Right atrium auricular region (tissue), 2 donors: ENCODE results near the gene ZDHHC5. TPM values are rescaled to one million over a fixed set of nuclear protein-coding genes. Genes with fewer than 3 reads are reported as not detected.
"Not testable (repeated sequence)": the region's sequence is repeated elsewhere in the genome, so short reads cannot be mapped to it uniquely, and the experiment has no call there.

Experiments used
- DNase-seq: peaks from one replicate; pipeline ENCODE4 v3.0.0-alpha.2; 2019; ENCODE audit warnings: low spot score
- H3K27ac ChIP-seq, 2 donors: fragments of 200-600 bp; sonication (generic); 1 replicate in 1 of 2; 2 replicates in 1 of 2; pipeline ENCODE4 v1.5.1; 2016 to 2019
- H3K27me3 ChIP-seq, 2 donors: fragments of 200-600 bp; sonication (generic); one replicate each; pipeline versions ENCODE4 v1.5.1 to v1.6.0; 2017 to 2019
- H3K36me3 ChIP-seq: fragments of 200-600 bp; sonication (generic); one replicate; pipeline ENCODE4 v1.5.1; 2016
- H3K4me1 ChIP-seq, 2 donors: fragments of 200-600 bp; sonication (generic); one replicate each; pipeline versions ENCODE4 v1.5.1 to v1.6.0; 2017 to 2019
- H3K4me3 ChIP-seq, 2 donors: fragments of 200-600 bp; sonication (generic); 1 replicate in 1 of 2; 2 replicates in 1 of 2; pipeline ENCODE4 v1.5.1; 2017 to 2019; ENCODE audit warnings: mild to moderate bottlenecking in 1 of 2, moderate library complexity in 1 of 2
- H3K9me3 ChIP-seq, 2 donors: fragments of 200-600 bp; sonication (generic); one replicate each; pipeline ENCODE4 v1.5.1; 2019
- CTCF ChIP-seq, 2 donors: fragments of 200-600 bp; sonication (generic); IDR thresholded peaks; one replicate each; pipeline ENCODE4 v1.5.1; 2019; ENCODE audit warnings: antibody characterized with exemption in 2 of 2
- total RNA-seq, 2 donors: library from RNA; depleted of rRNA; stranded (reverse); fragments of >200 nt; gene quantifications; one replicate each; pipeline ENCODE4 v1.1.0, GENCODE V29; 2016

The ZDHHC5 gene
- total RNA-seq, 2 donors from 2014 or later = 44.9 to 56.7 TPM

GRCh38 chr11:57712256-57713150 is 44.6 kb downstream of the ZDHHC5 start, which contains the start of gene TMX2:
TMX2 (plus strand) TSS chr11:57712593; CDS start chr11:57712619, 26 bp downstream.
- peaks cover 0 to 33% of the 10 kb centered on the region in 2 donors for H3K4me1 ChIP-seq
- no peaks in the 10 kb centered on the region for H3K27me3 ChIP-seq
- H3K4me3 ChIP-seq = peak within 1 kb of the TSS; percentile 78 to 92
- DNase-seq = peak; percentile 94
- TF ChIP-seq CTCF (IDR thresholded peaks at IDR 0.05) = no peak
- H3K9me3 ChIP-seq = no peaks in the 10 kb centered on the region
- H3K27ac ChIP-seq = peak within 1 kb of the TSS; percentile 86 to 88
- H3K36me3 ChIP-seq = no peaks in the 10 kb centered on the region

- no peak overlapping the region for H3K27ac ChIP-seq
- peaks cover 0 to 33% of the 10 kb centered on the region in 2 donors for H3K4me1 ChIP-seq
- no peaks in the 10 kb centered on the region for H3K27me3 ChIP-seq
- H3K36me3 ChIP-seq = no peaks in the 10 kb centered on the region
- H3K9me3 ChIP-seq = no peaks in the 10 kb centered on the region
- TF ChIP-seq CTCF (IDR thresholded peaks at IDR 0.05) = no peak
- H3K4me3 ChIP-seq = peak overlapping the region; percentile 78 to 92
- no peak for DNase-seq
These were observed 45.9 kb downstream of the ZDHHC5 start for GRCh38 chr11:57713835-57714234.

- H3K9me3 ChIP-seq, H3K4me3 ChIP-seq, DNase-seq, H3K27me3 ChIP-seq, H3K27ac ChIP-seq, H3K36me3 ChIP-seq: not testable (repeated sequence)
- peaks cover 0 to 23% of the 10 kb centered on the region in 2 donors for H3K4me1 ChIP-seq
These were observed 48.8 kb downstream of the ZDHHC5 start for GRCh38 chr11:57716726-57717125.

- Histone ChIP-seq H3K27ac (no peak overlapping the region), H3K4me1 (no peaks in the 10 kb centered on the region), H3K27me3 (no peaks in the 10 kb centered on the region), H3K4me3 (no peak overlapping the region), H3K9me3 (no peaks in the 10 kb centered on the region), H3K36me3 (no peaks in the 10 kb centered on the region)
- DNase-seq = no peak
- no peak for TF ChIP-seq CTCF (IDR thresholded peaks at IDR 0.05)
These were observed 59.3 kb downstream of the ZDHHC5 start for GRCh38 chr11:57727185-57727584.

- Histone ChIP-seq H3K4me1 (no peaks in the 10 kb centered on the region), H3K36me3 (no peaks in the 10 kb centered on the region), H3K27me3 (no peaks in the 10 kb centered on the region), H3K27ac (no peak overlapping the region), H3K9me3 (no peaks in the 10 kb centered on the region), H3K4me3 (no peak overlapping the region)
- no peak for TF ChIP-seq CTCF (IDR thresholded peaks at IDR 0.05)
- DNase-seq = no peak
These were observed 60.9 kb downstream of the ZDHHC5 start for GRCh38 chr11:57728829-57729228.

GRCh38 chr11:57729479-57729878 is 61.6 kb downstream of the ZDHHC5 start:
- Histone ChIP-seq H3K9me3 (no peaks in the 10 kb centered on the region), H3K4me3 (no peak overlapping the region), H3K27me3 (no peaks in the 10 kb centered on the region), H3K36me3 (no peaks in the 10 kb centered on the region), H3K4me1 (no peaks in the 10 kb centered on the region), H3K27ac (no peak overlapping the region)
- TF ChIP-seq CTCF (IDR thresholded peaks at IDR 0.05) = no peak
- no peak for DNase-seq
